DND-41 (cell line): ENCODE measurements around the gene TGFBRAP1.

Experiments used
- ATAC-seq: fragments of 200-7000 bp; cut with Tn5 transposase; 3 replicates; pipeline ENCODE4 v1.9.1; 2021; ENCODE audit warnings: low read depth; ENCODE audit not compliant: insufficient read depth
- DNase-seq: peaks from one replicate; pipeline ENCODE4 v3.0.0-alpha.2; 2020
- H2AFZ ChIP-seq: 2 replicates; pipeline ENCODE4 v1.6.0; 2012; ENCODE audit warnings: low read depth, low read length
- H3K27ac ChIP-seq: 2 replicates; pipeline ENCODE4 v1.5.1; 2012; ENCODE audit warnings: low read length, inconsistent platforms
- H3K27me3 ChIP-seq: fragments of 200-600 bp; sonication (generic); 2 replicates; pipeline ENCODE4 v1.6.0; 2012; ENCODE audit warnings: low read length, mild to moderate bottlenecking, inconsistent platforms; ENCODE audit not compliant: insufficient read depth, poor library complexity
- H3K36me3 ChIP-seq: 2 replicates; pipeline ENCODE4 v1.5.1; 2012; ENCODE audit warnings: low read length, inconsistent platforms; ENCODE audit not compliant: insufficient read depth
- H3K4me1 ChIP-seq: 2 replicates; pipeline ENCODE4 v1.5.1; 2012; ENCODE audit warnings: mild to moderate bottlenecking, low read length; ENCODE audit not compliant: insufficient read depth
- H3K4me2 ChIP-seq: 2 replicates; pipeline ENCODE4 v1.6.0; 2012; ENCODE audit warnings: mild to moderate bottlenecking, moderate library complexity, low read length, inconsistent platforms; ENCODE audit not compliant: insufficient read depth
- H3K4me3 ChIP-seq, 2 experiments: fragments of 200-600 bp in 1 of 2; shearing (Covaris generic) in 1 of 2; 2 replicates each; pipeline ENCODE4 v1.5.1; 2012 to 2016; ENCODE audit warnings: inconsistent platforms in 2 of 2, low read length in 2 of 2, mild to moderate bottlenecking in 2 of 2, low read depth in 1 of 2, moderate library complexity in 1 of 2
- H3K79me2 ChIP-seq: 2 replicates; pipeline ENCODE4 v1.6.0; 2012; ENCODE audit warnings: low read length, inconsistent platforms; ENCODE audit not compliant: insufficient read depth
- H3K9ac ChIP-seq: 2 replicates; pipeline ENCODE4 v1.6.0; 2012; ENCODE audit warnings: low read depth, mild to moderate bottlenecking, inconsistent platforms, low read length, moderate library complexity
- H3K9me3 ChIP-seq: 2 replicates; pipeline ENCODE4 v1.5.1; 2012; ENCODE audit warnings: low read length, moderate library complexity, mild to moderate bottlenecking, inconsistent platforms; ENCODE audit not compliant: insufficient read depth, severe bottlenecking
- H4K20me1 ChIP-seq: 2 replicates; pipeline ENCODE4 v1.6.0; 2012; ENCODE audit warnings: low read length; ENCODE audit not compliant: insufficient read depth
- EZH2 ChIP-seq: IDR thresholded peaks from 3 replicates; pipeline ENCODE4 v1.6.1; 2012; ENCODE audit warnings: borderline replicate concordance, low read depth, mild to moderate bottlenecking, moderate library complexity, low read length, inconsistent platforms; ENCODE audit not compliant: severe bottlenecking
- TF ChIP-seq, protein P1 (sequence below): IDR thresholded peaks from 2 replicates; pipeline ENCODE4 v1.5.1; 2012; ENCODE audit warnings: borderline replicate concordance, low read length, moderate library complexity, mild to moderate bottlenecking; ENCODE audit not compliant: poor library complexity, severe bottlenecking; ENCODE audit errors: extremely low read depth

TGFBRAP1 gene

DNA sequence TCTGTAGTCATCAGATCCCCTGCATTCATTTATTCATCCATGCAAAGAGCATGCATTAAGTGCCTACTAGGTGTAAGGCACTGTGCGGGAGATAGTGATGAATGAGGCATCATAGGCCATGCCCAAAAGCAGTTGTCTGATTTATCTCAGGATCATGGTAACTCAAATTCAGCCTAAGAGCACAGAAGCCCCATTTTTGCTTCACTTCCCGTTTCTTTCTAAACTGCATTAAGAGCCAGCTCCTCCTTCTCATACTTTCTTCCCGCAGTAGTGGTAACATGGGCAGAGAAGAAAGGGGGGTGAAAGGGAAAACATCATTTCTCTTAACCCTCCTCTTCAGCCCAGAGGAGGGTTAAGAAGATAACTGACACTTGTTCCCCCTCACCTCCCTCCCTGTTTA is 85.1 kb downstream of the TGFBRAP1 start:
- H3K9ac ChIP-seq, result no peak overlapping the region
- no peak overlapping the region for H3K4me2 ChIP-seq
- ATAC-seq (no peak), DNase-seq (no peak)
- H3K4me3 ChIP-seq, result no peak overlapping the region
- no peaks in the 10 kb centered on the region for H3K36me3 ChIP-seq
- no peak overlapping the region for H3K27ac ChIP-seq
- H3K27me3 ChIP-seq, result peaks cover 3% of the 10 kb centered on the region
- H3K4me1 ChIP-seq, result no peaks in the 10 kb centered on the region
- H3K79me2 ChIP-seq, result no peaks in the 10 kb centered on the region
- TF ChIP-seq, protein P1, sequence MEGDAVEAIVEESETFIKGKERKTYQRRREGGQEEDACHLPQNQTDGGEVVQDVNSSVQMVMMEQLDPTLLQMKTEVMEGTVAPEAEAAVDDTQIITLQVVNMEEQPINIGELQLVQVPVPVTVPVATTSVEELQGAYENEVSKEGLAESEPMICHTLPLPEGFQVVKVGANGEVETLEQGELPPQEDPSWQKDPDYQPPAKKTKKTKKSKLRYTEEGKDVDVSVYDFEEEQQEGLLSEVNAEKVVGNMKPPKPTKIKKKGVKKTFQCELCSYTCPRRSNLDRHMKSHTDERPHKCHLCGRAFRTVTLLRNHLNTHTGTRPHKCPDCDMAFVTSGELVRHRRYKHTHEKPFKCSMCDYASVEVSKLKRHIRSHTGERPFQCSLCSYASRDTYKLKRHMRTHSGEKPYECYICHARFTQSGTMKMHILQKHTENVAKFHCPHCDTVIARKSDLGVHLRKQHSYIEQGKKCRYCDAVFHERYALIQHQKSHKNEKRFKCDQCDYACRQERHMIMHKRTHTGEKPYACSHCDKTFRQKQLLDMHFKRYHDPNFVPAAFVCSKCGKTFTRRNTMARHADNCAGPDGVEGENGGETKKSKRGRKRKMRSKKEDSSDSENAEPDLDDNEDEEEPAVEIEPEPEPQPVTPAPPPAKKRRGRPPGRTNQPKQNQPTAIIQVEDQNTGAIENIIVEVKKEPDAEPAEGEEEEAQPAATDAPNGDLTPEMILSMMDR, result no peak
- no peak for TF ChIP-seq EZH2
- no peaks in the 10 kb centered on the region for H4K20me1 ChIP-seq
- H3K9me3 ChIP-seq, result no peaks in the 10 kb centered on the region
- no peak overlapping the region for H2AFZ ChIP-seq

DNA sequence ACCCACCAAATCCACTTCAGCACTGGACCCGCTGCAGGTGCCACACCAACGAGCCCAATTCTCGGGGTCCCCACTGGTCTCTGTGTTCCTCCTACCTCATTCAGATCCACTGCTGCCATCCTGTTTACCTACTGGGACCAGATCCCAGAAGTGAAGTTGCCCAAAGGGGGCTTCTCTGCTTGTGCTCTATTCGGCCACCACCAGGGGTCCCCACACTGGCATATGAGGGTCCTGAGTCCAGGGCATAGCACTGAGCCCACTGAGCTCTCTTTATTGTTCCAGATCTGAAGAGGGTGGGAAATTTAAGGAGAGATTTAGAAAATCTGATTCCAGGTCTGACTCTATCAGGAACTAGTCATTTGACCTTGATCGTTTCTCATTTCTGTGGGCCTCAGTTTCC is 85.6 kb downstream of the TGFBRAP1 start:
- TF ChIP-seq, protein P1, result peak; percentile 60
- TF ChIP-seq EZH2, result no peak
- DNase-seq (peak; percentile 29), ATAC-seq (peak; percentile 75; the same call in 1 of the 3 replicates)
- Histone ChIP-seq H3K4me1 (no peaks in the 10 kb centered on the region), H3K9ac (no peak overlapping the region), H3K36me3 (no peaks in the 10 kb centered on the region), H4K20me1 (no peaks in the 10 kb centered on the region), H2AFZ (no peak overlapping the region), H3K79me2 (no peaks in the 10 kb centered on the region), H3K27me3 (peaks cover 5% of the 10 kb centered on the region), H3K4me2 (no peak overlapping the region), H3K4me3 (no peak overlapping the region), H3K27ac (no peak overlapping the region), H3K9me3 (no peaks in the 10 kb centered on the region)

DNA sequence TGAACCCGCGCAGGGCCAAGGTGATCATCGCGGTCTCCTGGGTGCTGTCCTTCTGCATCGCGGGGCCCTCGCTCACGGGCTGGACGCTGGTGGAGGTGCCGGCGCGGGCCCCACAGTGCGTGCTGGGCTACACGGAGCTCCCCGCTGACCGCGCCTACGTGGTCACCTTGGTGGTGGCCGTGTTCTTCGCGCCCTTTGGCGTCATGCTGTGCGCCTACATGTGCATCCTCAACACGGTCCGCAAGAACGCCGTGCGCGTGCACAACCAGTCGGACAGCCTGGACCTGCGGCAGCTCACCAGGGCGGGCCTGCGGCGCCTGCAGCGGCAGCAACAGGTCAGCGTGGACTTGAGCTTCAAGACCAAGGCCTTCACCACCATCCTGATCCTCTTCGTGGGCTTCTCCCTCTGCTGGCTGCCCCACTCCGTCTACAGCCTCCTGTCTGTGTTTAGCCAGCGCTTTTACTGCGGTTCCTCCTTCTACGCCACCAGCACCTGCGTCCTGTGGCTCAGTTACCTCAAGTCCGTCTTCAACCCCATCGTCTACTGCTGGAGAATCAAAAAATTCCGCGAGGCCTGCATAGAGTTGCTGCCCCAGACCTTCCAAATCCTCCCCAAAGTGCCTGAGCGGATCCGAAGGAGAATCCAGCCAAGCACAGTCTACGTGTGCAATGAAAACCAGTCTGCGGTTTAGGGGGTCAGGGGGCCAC is 87.1 kb downstream of the TGFBRAP1 start:
- ATAC-seq, result no peak

More for the DNA sequence above, 87.1 kb downstream of the TGFBRAP1 start:
- Histone ChIP-seq H3K4me3 (no peak overlapping the region), H3K9me3 (no peaks in the 10 kb centered on the region), H2AFZ (no peak overlapping the region), H3K79me2 (no peaks in the 10 kb centered on the region), H3K4me2 (no peak overlapping the region), H3K9ac (no peak overlapping the region), H3K27me3 (peaks cover 5% of the 10 kb centered on the region), H4K20me1 (no peaks in the 10 kb centered on the region), H3K27ac (no peak overlapping the region), H3K36me3 (no peaks in the 10 kb centered on the region), H3K4me1 (no peaks in the 10 kb centered on the region)
- TF ChIP-seq, protein P1, result no peak
- no peak for TF ChIP-seq EZH2
- no peak for DNase-seq
